NCI-H510A (cell line): ENCODE results near the gene MISP.

Source experiments
- DNase-seq: peaks from one replicate; lab custom pipeline; 2025; lab: John Stamatoyannopoulos, UW

The MISP gene

GRCh38 chr19:746208-746819, 4.6 kb upstream of the MISP start:
- no peak for DNase-seq

- no peak for DNase-seq
Observed at GRCh38 chr19:746956-747355, 4.0 kb upstream of the MISP start.

- no peak for DNase-seq
Observed at GRCh38 chr19:747432-748273, 3.3 kb upstream of the MISP start.

GRCh38 chr19:748274-748598, 2.7 kb upstream of the MISP start:
- DNase-seq, result no peak

GRCh38 chr19:749811-750210, 1.1 kb upstream of the MISP start:
- no peak for DNase-seq

GRCh38 chr19:751501-752341, 809 bp downstream of the MISP start:
- DNase-seq, result no peak

- no peak for DNase-seq
Observed at GRCh38 chr19:752652-753517, 2.0 kb downstream of the MISP start.

- no peak for DNase-seq
Observed at GRCh38 chr19:754530-754929, 3.6 kb downstream of the MISP start.

- DNase-seq, result no peak
Observed at GRCh38 chr19:755063-755462, 4.2 kb downstream of the MISP start.

- DNase-seq, result no peak
Observed at GRCh38 chr19:756236-756635, 5.3 kb downstream of the MISP start.

- DNase-seq, result no peak
Observed at GRCh38 chr19:756821-757688, 6.1 kb downstream of the MISP start.

- DNase-seq, result no peak
Observed at GRCh38 chr19:757811-758668, 7.1 kb downstream of the MISP start.

GRCh38 chr19:763181-763580, 12.3 kb downstream of the MISP start:
- DNase-seq, result no peak

GRCh38 chr19:763869-764268, 13.0 kb downstream of the MISP start:
- DNase-seq, result no peak

- DNase-seq, result no peak
Observed at GRCh38 chr19:764301-764700, 13.4 kb downstream of the MISP start.

GRCh38 chr19:765179-765738, 14.3 kb downstream of the MISP start:
- DNase-seq, result no peak

GRCh38 chr19:768424-768823, 17.5 kb downstream of the MISP start:
- no peak for DNase-seq

- DNase-seq, result no peak
Observed at GRCh38 chr19:769616-770015, 18.7 kb downstream of the MISP start.

GRCh38 chr19:771332-771785, 20.4 kb downstream of the MISP start:
- DNase-seq, result no peak

- no peak for DNase-seq
Observed at GRCh38 chr19:772063-772462, 21.2 kb downstream of the MISP start.
